ENCODE results near the gene CTU1. TPM values are rescaled to one million over a fixed set of nuclear protein-coding genes. Genes with fewer than 3 reads are reported as not detected.

CTU1 gene
- total RNA-seq, 1 experiment from 2014 or later: 11.3 TPM

DNA sequence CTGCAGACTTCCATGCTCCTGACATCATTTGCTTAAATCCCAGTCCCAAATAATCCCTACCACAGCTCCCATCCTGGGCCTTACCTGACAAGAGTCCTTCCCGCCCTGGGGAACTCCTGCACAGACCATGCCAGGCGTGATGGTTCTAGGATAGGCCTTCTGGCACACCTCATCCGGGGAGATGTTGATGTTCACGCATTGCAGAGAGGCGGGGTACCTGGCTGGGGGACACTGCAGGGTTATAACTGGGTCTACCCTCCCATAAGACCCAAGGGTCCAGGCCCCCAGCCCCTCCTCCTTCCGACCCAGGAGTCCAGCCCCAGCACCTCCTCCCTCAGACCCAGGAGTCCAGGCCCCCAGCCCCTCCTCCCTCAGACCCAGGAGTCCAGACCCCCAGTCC is 29.5 kb downstream of the CTU1 start:
- Mint-ChIP-seq H3K4me3 (ENCODE audit: low read depth, unreplicated experiment) (no peak overlapping the region), H3K9me3 (ENCODE audit: low read depth, unreplicated experiment) (peaks cover 3% of the 10 kb centered on the region), H3K27ac (ENCODE audit: unreplicated experiment) (no peak overlapping the region), H3K4me1 (ENCODE audit: low read depth, unreplicated experiment) (no peaks in the 10 kb centered on the region), H3K27me3 (ENCODE audit: unreplicated experiment) (peaks cover 61% of the 10 kb centered on the region), H3K36me3 (ENCODE audit: insufficient read depth, unreplicated experiment) (no peaks in the 10 kb centered on the region)
- CTCF ChIA-PET: interaction anchor here (0.6 kb wide), 1 partner anchor 1733 kb away, joined by 5 read pairs; no protein-coding TSS in a partner anchor
- intact Hi-C loops (cut with micrococcal nuclease; ENCODE audit: unreplicated experiment): no loop called here
- BruUV-seq (replicated peaks): no TSS peak
- no peak for DNase-seq
- TF ChIP-seq, protein P1, sequence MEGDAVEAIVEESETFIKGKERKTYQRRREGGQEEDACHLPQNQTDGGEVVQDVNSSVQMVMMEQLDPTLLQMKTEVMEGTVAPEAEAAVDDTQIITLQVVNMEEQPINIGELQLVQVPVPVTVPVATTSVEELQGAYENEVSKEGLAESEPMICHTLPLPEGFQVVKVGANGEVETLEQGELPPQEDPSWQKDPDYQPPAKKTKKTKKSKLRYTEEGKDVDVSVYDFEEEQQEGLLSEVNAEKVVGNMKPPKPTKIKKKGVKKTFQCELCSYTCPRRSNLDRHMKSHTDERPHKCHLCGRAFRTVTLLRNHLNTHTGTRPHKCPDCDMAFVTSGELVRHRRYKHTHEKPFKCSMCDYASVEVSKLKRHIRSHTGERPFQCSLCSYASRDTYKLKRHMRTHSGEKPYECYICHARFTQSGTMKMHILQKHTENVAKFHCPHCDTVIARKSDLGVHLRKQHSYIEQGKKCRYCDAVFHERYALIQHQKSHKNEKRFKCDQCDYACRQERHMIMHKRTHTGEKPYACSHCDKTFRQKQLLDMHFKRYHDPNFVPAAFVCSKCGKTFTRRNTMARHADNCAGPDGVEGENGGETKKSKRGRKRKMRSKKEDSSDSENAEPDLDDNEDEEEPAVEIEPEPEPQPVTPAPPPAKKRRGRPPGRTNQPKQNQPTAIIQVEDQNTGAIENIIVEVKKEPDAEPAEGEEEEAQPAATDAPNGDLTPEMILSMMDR (IDR thresholded peaks at IDR 0.05; ENCODE audit: unreplicated experiment): no peak

GRCh38 chr19:51078104-51078503 is 30.1 kb downstream of the CTU1 start:
- intact Hi-C loops (cut with micrococcal nuclease; ENCODE audit: unreplicated experiment): no loop called here
- peaks cover 3% of the 10 kb centered on the region for H3K9me3 Mint-ChIP-seq (ENCODE audit: low read depth, unreplicated experiment)
- no peak overlapping the region for H3K27ac Mint-ChIP-seq (ENCODE audit: unreplicated experiment)
- H3K27me3 Mint-ChIP-seq (ENCODE audit: unreplicated experiment): peaks cover 56% of the 10 kb centered on the region
- no peaks in the 10 kb centered on the region for H3K36me3 Mint-ChIP-seq (ENCODE audit: insufficient read depth, unreplicated experiment)
- no peaks in the 10 kb centered on the region for H3K4me1 Mint-ChIP-seq (ENCODE audit: low read depth, unreplicated experiment)
- CTCF ChIA-PET: no interaction called here
- TF ChIP-seq, protein P1 (IDR thresholded peaks at IDR 0.05; ENCODE audit: unreplicated experiment): no peak
- no peak overlapping the region for H3K4me3 Mint-ChIP-seq (ENCODE audit: low read depth, unreplicated experiment)
- no peak for DNase-seq
- BruUV-seq (replicated peaks): no TSS peak

GRCh38 chr19:51076631-51077213 is 31.5 kb downstream of the CTU1 start:
- H3K4me3 Mint-ChIP-seq (ENCODE audit: low read depth, unreplicated experiment): no peak overlapping the region
- TF ChIP-seq, protein P1 (IDR thresholded peaks at IDR 0.05; ENCODE audit: unreplicated experiment): no peak
- peaks cover 3% of the 10 kb centered on the region for H3K9me3 Mint-ChIP-seq (ENCODE audit: low read depth, unreplicated experiment)
- no peaks in the 10 kb centered on the region for H3K36me3 Mint-ChIP-seq (ENCODE audit: insufficient read depth, unreplicated experiment)
- H3K4me1 Mint-ChIP-seq (ENCODE audit: low read depth, unreplicated experiment): no peaks in the 10 kb centered on the region
- intact Hi-C loops (cut with micrococcal nuclease; ENCODE audit: unreplicated experiment): no loop called here
- peaks cover 42% of the 10 kb centered on the region for H3K27me3 Mint-ChIP-seq (ENCODE audit: unreplicated experiment)
- no TSS peak for BruUV-seq (replicated peaks)
- CTCF ChIA-PET: interaction anchor here (0.6 kb wide), 1 partner anchor 13 kb away, joined by 4 read pairs; no protein-coding TSS in a partner anchor
- no peak for DNase-seq
- H3K27ac Mint-ChIP-seq (ENCODE audit: unreplicated experiment): no peak overlapping the region

GRCh38 chr19:51075998-51076397 is 32.2 kb downstream of the CTU1 start:
- Mint-ChIP-seq H3K4me3 (ENCODE audit: low read depth, unreplicated experiment) (no peak overlapping the region), H3K27ac (ENCODE audit: unreplicated experiment) (no peak overlapping the region), H3K27me3 (ENCODE audit: unreplicated experiment) (peaks cover 37% of the 10 kb centered on the region), H3K4me1 (ENCODE audit: low read depth, unreplicated experiment) (no peaks in the 10 kb centered on the region), H3K36me3 (ENCODE audit: insufficient read depth, unreplicated experiment) (no peaks in the 10 kb centered on the region), H3K9me3 (ENCODE audit: low read depth, unreplicated experiment) (peaks cover 3% of the 10 kb centered on the region)
- TF ChIP-seq, protein P1 (IDR thresholded peaks at IDR 0.05; ENCODE audit: unreplicated experiment): no peak
- CTCF ChIA-PET: no interaction called here
- intact Hi-C loops (cut with micrococcal nuclease; ENCODE audit: unreplicated experiment): no loop called here
- DNase-seq: no peak
- no TSS peak for BruUV-seq (replicated peaks)
